ENCODE measurements around the gene ITPKA.

ITPKA gene

GRCh38 chr15:41513506-41514227, 20.0 kb downstream of the ITPKA start, which contains the start of gene LTK:
Gene LTK, minus strand, starts transcription at chr15:41513827. Its CDS starts 118 bp downstream, at chr15:41513709.
- TF ChIP-seq POLR2AphosphoS5 (IDR thresholded peaks at IDR 0.05; ENCODE audit: low read depth, low read length) (no peak), POLR2A (IDR thresholded peaks at IDR 0.05; ENCODE audit: low read depth, low read length) (no peak), TAF1 (IDR thresholded peaks at IDR 0.05; ENCODE audit: borderline replicate concordance, low read depth, low read length) (no peak)
- FAIRE-seq (no peak), DNase-seq (ENCODE audit: insufficient read length) (no peak)

DNA sequence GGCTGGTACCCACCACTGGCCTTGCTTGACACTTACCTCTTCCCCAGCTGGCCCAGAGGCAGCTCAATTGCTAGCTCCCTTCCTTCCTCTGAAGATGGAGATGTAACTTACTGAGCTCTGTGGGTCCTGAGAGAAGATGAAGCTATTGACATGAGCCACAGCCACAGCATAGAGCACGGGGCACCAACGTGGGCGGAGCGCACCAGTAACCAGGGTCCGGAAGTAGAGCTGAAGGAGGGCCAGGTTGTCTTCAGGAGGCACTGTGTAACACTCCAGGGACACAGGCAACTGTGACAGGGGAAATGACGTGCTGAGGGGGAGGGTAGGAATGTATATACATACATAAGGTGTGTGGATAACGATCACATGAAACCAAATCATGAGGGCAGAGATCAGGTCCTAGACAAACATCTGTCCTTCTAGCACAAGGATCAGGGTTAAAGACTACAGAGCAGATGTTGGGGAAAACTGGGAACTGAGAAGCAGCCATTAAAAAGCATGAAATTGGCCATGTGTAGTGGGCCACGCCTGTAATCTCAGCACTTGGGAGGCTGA, 24.3 kb downstream of the ITPKA start:
- TF ChIP-seq POLR2A (IDR thresholded peaks at IDR 0.05; ENCODE audit: low read depth, low read length), result no peak
- no peak for TF ChIP-seq TAF1 (IDR thresholded peaks at IDR 0.05; ENCODE audit: borderline replicate concordance, low read depth, low read length)
- TF ChIP-seq POLR2AphosphoS5 (IDR thresholded peaks at IDR 0.05; ENCODE audit: low read depth, low read length), result no peak
- FAIRE-seq, result no peak
- DNase-seq (ENCODE audit: insufficient read length), result no peak

- DNase-seq (ENCODE audit: insufficient read length), result no peak
- TF ChIP-seq TAF1 (IDR thresholded peaks at IDR 0.05; ENCODE audit: borderline replicate concordance, low read depth, low read length) (no peak), POLR2AphosphoS5 (IDR thresholded peaks at IDR 0.05; ENCODE audit: low read depth, low read length) (no peak)
- FAIRE-seq, result no peak
Measured at GRCh38 chr15:41520636-41521035, 27.0 kb downstream of the ITPKA start.

DNA sequence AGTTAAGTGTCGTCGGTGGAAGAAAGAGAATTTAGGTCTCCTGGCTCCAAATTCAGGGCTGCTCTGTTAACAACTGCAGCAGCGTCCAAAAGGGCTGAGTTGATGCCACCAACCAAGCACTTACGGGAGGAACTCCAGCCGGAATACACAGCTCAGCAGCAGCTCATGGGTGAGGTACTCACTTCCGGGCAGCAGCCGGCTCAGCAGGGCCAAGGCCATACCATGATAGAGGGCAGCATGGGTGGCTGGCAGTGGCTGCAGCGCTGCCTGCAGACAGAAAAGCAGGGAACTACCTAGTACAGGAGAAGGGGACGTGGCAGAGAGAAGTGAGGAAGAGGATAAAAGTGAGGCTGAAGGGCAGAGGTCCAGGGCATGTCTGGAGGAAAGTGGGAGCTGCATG, 27.9 kb downstream of the ITPKA start:
- FAIRE-seq, result no peak
- TF ChIP-seq TAF1 (IDR thresholded peaks at IDR 0.05; ENCODE audit: borderline replicate concordance, low read depth, low read length) (no peak), POLR2A (IDR thresholded peaks at IDR 0.05; ENCODE audit: low read depth, low read length) (no peak), POLR2AphosphoS5 (IDR thresholded peaks at IDR 0.05; ENCODE audit: low read depth, low read length) (no peak)
- no peak for DNase-seq (ENCODE audit: insufficient read length)

DNA sequence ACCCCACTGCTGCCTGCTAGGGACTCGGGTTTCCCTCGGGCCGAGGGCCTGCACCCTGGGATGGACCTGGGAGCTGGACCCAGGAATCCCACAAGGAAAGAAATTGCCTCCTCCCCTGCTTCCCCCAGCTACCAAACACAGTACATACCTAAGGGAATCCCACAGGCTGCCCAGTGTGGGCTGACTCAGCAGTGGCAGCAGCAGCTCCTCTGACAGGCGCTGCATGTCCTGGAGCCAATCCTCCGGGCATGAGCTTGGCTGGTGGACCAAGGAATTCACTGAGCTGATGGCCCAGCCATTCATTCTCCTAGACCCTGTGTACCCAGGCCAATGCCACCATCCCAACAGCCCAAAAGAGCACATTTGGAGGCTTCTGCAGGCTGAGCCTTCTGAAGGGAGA, 29.4 kb downstream of the ITPKA start:
- TF ChIP-seq TAF1 (IDR thresholded peaks at IDR 0.05; ENCODE audit: borderline replicate concordance, low read depth, low read length) (no peak), POLR2AphosphoS5 (IDR thresholded peaks at IDR 0.05; ENCODE audit: low read depth, low read length) (no peak), POLR2A (IDR thresholded peaks at IDR 0.05; ENCODE audit: low read depth, low read length) (no peak)
- DNase-seq (ENCODE audit: insufficient read length) (no peak), FAIRE-seq (no peak)

DNA sequence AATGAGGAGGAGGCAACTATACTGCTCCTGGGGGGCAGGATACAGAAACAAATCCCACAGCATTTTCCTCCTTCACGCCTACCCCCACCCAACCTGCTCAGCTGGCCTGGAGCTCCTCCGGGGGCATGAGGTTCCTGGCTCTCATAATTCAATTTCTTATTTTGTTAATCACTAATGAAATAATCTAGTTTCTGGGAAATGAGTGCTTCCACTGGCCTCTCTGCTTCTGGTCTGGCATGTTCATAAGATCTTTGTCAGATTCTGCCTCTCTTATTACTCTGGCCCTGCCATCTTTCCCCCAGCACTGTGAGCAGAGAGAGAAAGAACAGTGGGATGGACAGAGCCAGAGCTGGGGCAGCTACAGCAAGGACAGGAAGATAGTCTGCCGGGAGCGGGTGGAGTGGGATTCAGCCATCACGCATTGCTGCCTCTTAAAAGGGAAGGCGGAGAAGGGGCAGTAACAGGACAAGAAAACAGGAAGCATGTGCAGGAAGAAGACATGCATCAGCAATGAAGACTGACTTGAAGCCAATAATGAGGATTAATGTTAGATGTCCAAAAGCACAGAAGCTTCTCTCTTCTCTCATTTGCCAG, 36.8 kb downstream of the ITPKA start:
- no peak for TF ChIP-seq POLR2A (IDR thresholded peaks at IDR 0.05; ENCODE audit: low read depth, low read length)
- no peak for TF ChIP-seq TAF1 (IDR thresholded peaks at IDR 0.05; ENCODE audit: borderline replicate concordance, low read depth, low read length)
- no peak for TF ChIP-seq POLR2AphosphoS5 (IDR thresholded peaks at IDR 0.05; ENCODE audit: low read depth, low read length)
- DNase-seq (ENCODE audit: insufficient read length) (no peak), FAIRE-seq (no peak)

GRCh38 chr15:41535544-41535943, 41.9 kb downstream of the ITPKA start:
- TF ChIP-seq TAF1 (IDR thresholded peaks at IDR 0.05; ENCODE audit: borderline replicate concordance, low read depth, low read length) (no peak), POLR2A (IDR thresholded peaks at IDR 0.05; ENCODE audit: low read depth, low read length) (no peak), POLR2AphosphoS5 (IDR thresholded peaks at IDR 0.05; ENCODE audit: low read depth, low read length) (no peak)
- no peak for FAIRE-seq
- DNase-seq (ENCODE audit: insufficient read length), result no peak

DNA sequence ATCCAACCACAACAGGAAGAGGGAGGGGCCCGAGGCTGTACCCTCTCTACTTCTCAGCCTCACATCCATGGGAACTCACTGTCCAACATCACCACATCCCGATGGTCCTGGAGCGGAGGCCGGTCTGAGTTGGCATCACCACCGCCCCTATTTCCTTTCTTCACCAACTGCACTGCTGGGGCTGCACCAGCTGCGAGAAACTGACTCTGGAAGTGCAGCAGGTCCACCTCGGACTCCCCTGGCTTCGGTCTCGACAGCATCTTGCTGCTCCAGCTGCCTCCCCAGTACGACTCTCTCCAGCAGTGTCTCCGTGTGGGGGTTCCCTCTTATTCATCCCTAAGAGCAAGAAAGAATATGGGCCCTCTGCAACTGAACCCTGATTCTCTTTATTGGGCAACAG, 43.2 kb downstream of the ITPKA start:
- no peak for TF ChIP-seq POLR2AphosphoS5 (IDR thresholded peaks at IDR 0.05; ENCODE audit: low read depth, low read length)
- TF ChIP-seq TAF1 (IDR thresholded peaks at IDR 0.05; ENCODE audit: borderline replicate concordance, low read depth, low read length), result no peak
- no peak for TF ChIP-seq POLR2A (IDR thresholded peaks at IDR 0.05; ENCODE audit: low read depth, low read length)
- FAIRE-seq (no peak), DNase-seq (ENCODE audit: insufficient read length) (no peak)

GRCh38 chr15:41543521-41543870, 49.8 kb downstream of the ITPKA start:
- FAIRE-seq, result no peak
- no peak for DNase-seq (ENCODE audit: insufficient read length)

DNA sequence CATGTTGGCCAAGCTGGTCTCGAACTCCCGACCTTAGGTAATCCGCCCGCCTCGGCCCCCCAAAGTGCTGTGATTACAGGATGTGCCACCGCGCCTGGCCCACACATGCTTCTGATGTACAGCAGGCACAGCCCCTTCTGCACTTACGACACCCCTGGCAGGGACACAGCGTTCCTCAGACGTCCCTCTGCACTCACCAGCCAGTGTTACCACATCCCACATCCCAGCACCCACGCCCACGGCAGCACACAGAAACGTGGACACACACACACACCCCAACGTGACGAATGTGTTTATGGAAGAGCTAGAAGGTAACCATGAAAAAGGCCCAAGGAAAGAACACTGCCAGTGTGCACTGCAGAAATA, 51.0 kb downstream of the ITPKA start:
- FAIRE-seq (no peak), DNase-seq (ENCODE audit: insufficient read length) (no peak)
- TF ChIP-seq TAF1 (IDR thresholded peaks at IDR 0.05; ENCODE audit: borderline replicate concordance, low read depth, low read length) (no peak), POLR2AphosphoS5 (IDR thresholded peaks at IDR 0.05; ENCODE audit: low read depth, low read length) (no peak), POLR2A (IDR thresholded peaks at IDR 0.05; ENCODE audit: low read depth, low read length) (no peak)

More at GRCh38 chr15:41543521-41543870, 49.8 kb downstream of the ITPKA start:
- no peak for TF ChIP-seq POLR2A (IDR thresholded peaks at IDR 0.05; ENCODE audit: low read depth, low read length)
- TF ChIP-seq TAF1 (IDR thresholded peaks at IDR 0.05; ENCODE audit: borderline replicate concordance, low read depth, low read length), result no peak
- TF ChIP-seq POLR2AphosphoS5 (IDR thresholded peaks at IDR 0.05; ENCODE audit: low read depth, low read length), result no peak

- FAIRE-seq (no peak), DNase-seq (ENCODE audit: insufficient read length) (no peak)
- TF ChIP-seq POLR2AphosphoS5 (IDR thresholded peaks at IDR 0.05; ENCODE audit: low read depth, low read length) (no peak), POLR2A (IDR thresholded peaks at IDR 0.05; ENCODE audit: low read depth, low read length) (no peak), TAF1 (IDR thresholded peaks at IDR 0.05; ENCODE audit: borderline replicate concordance, low read depth, low read length) (no peak)
Measured at GRCh38 chr15:41545218-41545617, 51.5 kb downstream of the ITPKA start.

Measured in GM12892 (cell line).